ENCODE measurements around the gene RSRC1. TPM values are rescaled to one million over a fixed set of nuclear protein-coding genes. Genes with fewer than 3 reads are reported as not detected.

RSRC1 gene
- 33.7 and 51.9 TPM in 2 replicates for total RNA-seq

GRCh38 chr3:158109804-158110657 lies at the start of gene RSRC1:
RSRC1 (plus strand) TSS chr3:158110089; CDS start chr3:158122105, 12,016 bp downstream.

GRCh38 chr3:158570999-158571702 lies 461.3 kb downstream of the RSRC1 start, which contains the start of gene MLF1:
MLF1 (plus strand) TSS chr3:158571194; CDS start chr3:158571301, 107 bp downstream.

Other genes with a start within 250 kb of the RSRC1 start
- not detected in 2 replicates for gene SHOX2, start 3.7 kb upstream of the RSRC1 start, total RNA-seq